Measurements from ENCODE around the gene TRPM1.

TRPM1 gene

DNA sequence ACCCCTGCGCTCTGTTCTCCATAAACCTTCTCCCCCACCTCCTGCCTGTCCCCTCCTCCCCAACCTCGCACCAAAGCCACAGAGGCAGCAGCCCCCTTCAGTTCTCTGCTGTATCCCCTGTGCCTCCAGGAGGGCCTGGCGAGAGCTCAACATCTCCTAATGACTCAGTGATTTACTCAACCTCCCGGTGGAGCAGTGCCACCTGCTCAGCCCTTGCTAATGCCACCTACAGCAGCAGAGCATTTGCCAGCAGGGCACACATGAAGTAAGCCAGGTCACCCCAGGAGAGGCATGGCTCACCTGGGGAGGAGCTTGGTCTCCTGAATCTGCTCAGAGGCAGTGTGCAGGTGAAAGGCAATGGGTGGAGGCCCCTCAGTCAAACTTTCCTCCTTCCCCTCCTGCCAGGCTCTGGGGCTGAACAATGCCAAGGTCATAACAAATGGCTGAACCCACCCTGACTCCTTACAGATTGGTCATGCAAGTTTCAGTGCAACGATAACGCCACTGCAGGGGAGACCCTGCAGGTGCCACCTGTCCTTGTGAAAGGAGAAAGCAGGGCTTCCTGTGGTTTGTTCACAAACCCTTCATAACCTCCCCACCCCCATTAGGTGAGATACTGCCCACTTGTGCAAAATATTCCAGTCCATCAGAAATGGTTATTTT lies 19.8 kb downstream of the TRPM1 start:
- ATAC-seq = no peak

DNA sequence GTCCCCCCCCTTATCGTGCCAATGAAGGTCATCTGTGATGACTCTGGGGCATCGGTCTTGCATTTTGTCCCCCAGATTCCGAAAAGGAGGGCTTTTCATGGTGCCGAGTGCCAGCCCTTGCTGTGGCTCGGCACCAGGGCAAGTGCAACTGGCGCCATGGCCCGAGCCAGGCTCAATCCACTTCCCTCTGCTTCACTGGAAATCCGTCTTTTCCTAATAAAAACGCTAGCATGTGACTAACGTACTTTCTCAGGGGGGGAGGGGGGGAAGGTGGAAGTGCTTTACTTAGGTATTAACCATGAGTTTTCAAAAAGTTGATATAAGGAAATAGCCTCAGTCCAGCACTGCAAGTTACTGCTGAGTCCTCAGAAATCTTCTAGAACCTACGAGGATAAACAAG lies 20.5 kb downstream of the TRPM1 start:
- ATAC-seq = no peak

DNA sequence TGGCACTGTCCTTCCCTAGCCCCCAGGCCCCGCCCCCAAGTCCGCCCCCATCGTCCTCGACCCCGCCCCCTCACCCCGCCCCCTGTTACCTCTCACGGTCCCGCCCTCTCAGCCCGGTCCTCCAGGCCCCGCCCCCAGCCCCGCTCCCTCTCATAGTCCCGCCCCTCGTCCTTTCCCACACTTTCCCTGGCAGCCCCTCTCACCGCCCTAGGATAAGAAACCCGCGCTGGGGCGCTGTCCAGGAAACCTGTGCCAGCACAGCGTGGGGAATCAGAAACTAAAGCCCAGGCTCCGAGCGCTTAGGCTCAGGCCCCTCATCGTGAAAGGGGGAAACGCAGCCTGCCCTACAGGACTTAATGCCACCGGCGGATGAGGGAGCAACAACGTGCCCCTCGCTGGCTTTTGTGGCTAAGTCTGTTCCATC lies 20.9 kb downstream of the TRPM1 start:
- ATAC-seq = no peak

DNA sequence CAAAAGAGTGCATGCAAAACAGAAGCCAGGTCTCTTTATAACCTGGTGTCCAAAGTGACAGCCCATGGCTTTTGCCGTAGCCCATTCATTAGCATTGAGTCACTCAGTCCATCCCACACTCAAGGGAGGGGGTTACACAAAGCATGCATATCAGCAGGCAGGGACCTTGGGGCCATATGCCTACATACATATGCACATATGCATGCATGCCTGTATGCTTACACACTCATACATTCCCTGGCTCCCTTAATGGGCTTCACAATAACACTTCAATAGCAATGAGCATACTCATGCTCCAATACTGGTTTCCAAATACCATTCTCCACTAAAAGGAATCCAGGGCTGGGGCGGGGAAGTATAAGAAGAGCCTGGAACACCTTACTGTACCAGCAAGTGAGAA lies 22.0 kb downstream of the TRPM1 start:
- no peak for ATAC-seq

DNA sequence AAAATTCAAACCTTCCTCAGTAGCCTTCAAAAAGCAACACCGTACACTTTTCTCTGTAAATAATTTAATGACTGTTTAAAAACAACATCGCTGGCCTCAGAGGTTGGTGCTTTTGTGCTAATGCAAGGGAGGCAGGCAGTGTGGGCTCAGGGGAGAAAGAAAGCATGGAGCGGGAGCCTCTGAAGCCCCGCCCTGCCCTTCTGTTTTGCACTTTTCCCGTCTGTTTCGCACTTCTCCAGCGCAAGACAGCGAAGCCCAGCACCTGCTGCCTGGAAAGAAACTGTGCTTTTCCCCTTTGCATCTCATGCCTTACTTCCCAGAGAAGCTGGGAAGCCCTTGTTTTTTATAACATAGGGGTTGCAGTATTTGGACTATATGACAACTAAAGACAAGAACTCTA lies 23.1 kb downstream of the TRPM1 start:
- ATAC-seq = no peak

DNA sequence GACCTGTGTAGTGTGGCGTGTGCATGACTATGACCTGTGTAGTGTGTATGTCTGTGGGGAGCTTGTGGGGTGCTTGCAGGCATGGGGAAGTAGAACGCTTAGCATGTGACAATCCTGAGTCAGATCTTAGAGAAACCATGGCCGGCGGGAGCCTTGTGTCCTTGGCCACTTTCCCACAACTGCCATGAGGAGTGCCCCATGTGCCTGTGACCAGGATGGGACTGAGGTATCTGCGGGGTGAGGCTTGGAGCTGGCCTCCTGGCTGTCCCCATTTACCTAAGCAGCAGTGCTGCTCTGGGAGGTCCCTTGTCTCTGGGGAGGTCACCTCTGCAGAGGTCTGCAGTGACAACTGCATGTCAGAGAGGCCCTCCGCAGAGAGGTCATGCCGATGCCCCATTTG lies 23.6 kb downstream of the TRPM1 start:
- ATAC-seq = no peak

DNA sequence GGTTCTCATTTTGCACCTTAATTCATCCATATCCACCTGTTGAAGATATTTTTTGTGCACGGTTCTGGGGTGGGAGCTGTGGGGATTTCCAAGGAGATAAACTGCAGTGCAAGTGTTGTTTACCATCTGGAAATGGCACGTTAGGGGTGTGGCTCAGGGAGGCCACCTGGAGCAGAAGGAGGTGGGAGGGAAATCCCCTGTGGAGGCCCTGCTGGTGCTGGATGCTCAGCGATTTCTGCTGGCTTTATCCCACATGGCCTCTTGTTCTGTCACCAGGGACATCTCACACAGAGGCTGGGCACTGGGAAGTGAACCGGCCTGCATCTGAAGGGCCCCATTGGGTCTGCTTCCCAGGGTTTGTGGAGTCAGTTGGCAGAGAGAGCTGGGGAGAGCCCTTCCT lies 24.3 kb downstream of the TRPM1 start:
- no peak for ATAC-seq

DNA sequence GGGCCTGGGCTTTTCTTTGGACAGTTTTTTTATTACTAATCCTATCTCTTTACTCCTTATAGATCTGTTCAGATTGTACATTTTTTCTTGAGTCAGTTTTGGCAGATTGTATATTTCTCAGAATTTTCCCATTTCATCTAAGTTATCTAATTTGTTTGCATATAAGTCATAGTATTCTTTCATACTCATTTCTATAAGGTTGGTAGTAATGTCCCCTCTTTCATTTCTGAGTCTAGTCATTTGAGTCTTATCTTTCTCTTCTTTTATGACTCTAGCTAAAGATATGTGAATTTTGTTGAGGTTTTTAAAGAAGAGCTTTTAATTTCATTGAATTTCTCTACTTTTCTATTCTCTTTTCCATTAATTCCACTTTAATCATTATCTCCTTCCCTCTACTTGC lies 27.2 kb downstream of the TRPM1 start:
- no peak for ATAC-seq

DNA sequence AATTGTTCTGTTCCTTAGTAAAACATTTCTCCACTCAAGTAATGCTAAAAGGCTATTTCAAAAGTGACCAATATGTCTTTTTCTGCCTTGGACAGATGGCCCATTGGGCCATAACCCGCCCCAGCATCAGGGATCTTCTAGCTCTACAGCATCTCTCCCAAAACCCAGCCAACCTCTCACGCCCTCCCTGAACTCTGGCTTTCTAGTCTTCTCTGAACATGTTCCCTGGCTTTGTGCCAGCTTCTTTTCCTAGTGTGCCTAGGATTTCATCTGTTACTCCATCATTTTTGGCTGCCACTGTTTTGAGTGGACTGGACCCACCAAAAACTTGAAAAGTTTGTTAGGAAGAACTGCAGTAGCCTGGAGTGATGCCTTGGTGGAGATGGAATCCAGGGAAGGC lies 30.7 kb downstream of the TRPM1 start:
- ATAC-seq = no peak

DNA sequence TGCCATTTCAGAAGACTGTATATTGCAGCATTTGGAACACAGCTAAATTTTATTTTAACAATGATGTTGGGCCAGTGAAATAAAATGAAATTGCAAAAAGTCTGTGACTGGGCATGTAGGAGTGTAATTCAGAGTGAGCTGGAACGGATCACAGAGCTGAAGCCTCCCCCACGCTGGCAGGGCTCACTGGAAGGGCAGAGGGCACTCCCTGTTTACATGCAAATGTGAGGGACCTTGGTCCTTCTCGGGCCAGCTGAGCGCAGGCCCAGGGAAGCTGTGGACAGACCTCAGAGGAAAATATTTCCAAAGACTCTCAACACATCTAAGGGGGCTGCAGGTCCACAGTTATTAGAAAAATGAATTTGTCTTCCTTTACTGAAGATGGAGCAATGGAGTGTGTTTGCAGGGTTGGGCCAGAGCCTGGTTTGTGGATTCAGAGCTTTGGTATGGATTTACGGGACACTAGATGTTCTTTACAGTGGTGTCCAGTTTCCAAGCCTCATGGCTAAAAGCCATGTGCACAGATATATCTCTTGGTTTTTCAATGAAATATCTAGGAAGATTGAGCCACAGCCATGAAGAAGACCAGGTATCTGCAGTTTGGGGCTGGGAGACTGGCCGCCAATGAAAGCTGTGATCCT lies 32.0 kb downstream of the TRPM1 start:
- ATAC-seq = no peak

DNA sequence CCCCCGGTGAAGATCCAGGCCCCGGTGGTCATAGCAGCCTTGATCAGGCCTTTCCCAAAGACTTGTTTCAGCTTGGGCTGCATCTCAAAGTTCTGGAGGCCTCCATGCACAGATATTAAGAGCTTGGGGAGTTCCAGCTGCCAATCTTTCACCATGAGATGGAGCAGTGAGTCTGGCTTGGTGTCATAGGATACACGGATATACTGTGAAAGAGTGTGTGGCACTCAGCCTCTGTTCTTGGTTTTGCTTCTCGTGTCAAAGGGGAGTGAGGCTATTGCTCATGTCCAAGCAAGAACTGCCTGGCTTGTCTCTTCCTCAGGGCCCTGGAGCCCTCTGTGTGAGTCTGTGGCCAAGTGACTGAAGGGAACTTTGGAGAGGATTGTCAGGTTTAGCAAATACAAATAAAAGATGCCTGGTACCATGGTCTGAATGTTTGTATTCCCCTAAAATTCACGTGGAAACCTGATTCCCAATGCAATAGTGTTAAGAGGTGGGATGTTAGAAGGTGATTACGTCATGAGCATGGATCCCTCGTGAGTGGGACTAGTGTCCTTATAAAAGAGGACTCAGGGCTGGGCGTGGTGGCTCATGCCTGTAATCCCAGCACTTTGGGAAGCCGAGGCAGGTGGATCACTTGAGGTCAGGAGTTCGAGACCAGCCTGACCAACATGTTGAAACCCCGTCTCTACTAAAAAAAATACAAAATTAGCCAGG lies 33.5 kb downstream of the TRPM1 start:
- ATAC-seq = no peak

DNA sequence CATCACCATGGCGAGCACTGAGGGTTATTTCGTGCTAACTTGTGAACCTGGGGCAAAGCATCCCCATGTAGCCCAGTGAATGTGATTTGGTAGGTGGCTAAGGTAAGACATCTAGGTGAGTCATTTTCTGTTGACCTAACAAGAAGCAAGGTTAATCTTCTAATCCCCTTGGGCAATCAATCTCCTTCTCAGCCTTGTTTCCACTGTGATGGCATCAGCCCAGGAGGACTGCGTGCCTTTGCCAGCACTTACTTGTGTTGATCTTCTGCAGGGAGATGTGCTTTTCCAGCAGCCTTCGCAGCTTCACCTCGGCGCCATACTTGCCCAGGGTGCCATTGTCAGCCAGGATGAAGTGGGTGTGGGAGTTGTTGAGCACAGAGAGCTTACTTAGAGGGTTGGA lies 35.7 kb downstream of the TRPM1 start:
- ATAC-seq = no peak

DNA sequence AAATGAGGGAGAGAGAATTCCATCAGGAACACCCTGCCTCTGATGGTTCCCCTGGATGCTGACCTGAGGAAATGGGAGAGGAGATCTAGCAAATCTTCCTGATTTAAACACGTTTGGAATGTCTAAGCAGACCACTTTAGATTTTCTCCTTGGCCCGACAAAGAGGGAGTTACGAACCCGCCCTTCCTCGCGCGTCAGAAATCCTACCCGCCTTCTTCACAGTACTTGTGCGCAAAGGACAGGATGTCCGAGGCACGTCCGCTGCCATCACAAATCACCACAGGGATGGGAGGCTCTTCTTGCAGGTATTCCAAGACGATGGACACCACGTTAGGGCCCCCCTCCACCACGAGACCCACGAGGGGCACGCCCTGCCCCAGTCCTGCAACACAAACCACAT lies 38.6 kb downstream of the TRPM1 start:
- no peak for ATAC-seq

DNA sequence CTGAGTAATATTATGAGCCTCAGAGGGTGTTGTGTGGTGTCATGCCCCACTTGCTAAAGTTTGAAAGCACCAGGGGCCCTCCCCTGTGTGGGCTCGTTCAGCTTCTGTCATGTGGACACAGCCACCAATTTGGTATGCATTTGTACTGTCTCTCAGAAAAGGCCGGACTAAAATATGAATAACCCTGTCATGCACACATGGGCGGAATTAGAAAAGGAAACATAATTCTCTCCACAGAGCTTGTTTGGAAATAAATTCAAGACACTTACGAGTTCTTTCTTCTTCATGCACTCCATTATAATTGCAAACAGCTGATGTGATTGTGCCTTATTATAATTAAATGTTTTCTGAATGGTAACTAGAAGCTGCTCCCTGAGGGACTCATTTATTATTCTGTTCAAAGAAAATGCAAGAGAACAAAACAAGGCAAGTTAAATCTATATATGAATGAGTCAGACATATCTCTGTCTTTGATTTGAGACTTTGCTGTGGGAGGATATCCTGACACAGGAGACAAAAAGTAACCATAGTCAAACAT lies 39.1 kb downstream of the TRPM1 start:
- ATAC-seq = peak in 1 of 2 donors; percentile 33

DNA sequence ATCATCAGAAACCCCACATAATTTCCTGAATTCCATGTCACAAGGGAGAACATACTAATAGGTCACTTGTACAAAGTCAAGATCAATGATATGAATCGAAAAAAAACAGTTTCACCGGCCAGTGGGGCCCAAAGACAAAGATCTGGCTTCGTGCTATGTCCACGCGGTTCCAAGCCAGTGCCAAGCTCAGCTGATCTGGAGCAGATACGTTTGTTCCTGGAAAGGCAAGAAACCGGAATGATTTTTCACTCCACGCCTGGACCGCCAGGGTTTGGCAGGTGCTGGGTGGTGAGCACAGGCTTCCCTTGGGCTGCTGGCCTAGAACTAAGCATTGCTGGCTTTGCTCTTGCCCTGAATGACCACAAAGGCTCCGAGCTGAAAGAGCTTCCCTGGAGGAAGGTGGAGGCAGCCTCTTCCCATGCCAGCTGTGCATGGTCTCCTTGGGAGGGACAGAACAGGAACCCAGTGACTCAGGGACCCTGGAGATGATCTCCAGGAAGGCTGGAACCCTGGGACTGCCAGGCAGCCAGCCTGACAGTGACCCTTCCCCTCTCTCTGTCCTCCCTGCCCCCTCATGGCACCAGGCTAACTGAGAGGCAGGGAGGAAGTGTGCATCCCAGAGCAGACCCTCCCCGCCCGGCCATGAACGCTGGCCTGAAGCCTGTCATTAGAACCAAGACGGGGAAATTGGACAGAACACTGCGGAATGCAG lies 40.9 kb downstream of the TRPM1 start:
- no peak for ATAC-seq

DNA sequence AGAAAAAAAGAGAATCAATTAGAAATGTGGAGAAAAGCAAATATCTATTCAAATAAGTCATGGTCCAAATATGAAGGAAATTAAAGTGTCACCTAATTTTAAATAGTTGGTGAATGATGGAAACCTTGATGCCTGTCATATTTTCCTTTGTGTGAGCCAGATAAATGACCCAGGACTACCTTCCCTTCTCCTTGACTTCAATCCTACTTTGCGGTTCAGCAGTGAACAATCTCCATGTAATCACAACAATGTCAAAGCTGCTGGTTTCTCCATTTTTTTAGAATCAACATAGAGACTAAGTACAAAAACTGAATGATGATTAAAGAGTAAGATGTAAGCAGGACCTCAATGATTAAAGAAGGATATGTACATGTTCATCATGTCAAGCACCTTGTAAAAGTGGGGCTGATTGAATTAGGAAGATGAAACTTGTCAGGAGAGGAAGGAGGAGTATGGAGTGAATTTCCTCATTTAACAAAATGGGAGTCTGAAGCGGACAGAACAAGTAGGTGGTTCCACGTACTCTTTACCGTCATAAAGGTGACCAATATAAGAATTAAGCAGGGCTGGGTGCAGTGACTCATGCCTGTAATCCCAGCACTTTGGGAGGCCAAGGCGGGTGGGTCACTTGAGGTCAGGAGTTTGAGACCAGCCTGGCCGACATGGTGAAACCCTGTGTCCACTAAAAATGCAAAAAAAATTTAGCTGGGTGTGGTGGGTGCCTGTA lies 43.1 kb downstream of the TRPM1 start:
- no peak for ATAC-seq

DNA sequence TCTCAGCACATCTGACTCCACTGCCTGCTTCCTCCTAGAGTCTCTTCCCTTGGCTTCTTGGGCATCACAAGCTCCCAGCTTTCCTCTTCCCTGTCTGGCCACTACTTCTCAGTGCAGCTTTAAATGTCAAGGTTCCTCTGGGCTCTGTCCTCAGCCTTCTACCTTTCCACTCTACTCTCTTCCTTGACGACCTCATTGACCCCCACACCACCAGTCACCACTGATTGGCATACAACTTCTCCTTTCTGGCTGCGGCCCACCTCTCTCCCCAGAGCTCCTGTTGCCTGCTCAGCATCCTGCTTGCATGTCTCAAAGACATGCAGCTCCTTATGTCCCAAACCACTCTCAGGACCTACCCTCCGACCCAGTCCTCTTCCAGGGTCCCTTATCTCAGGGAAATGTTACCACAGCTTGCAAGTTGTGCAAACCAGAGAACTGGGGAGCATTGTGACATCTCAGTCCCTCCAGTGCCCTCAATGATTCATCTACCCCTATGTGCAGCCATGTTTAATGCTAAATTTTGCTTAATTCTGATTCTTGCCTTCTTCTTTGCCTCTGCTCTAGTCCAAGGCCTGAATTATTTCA lies 49.9 kb downstream of the TRPM1 start:
- ATAC-seq = no peak

DNA sequence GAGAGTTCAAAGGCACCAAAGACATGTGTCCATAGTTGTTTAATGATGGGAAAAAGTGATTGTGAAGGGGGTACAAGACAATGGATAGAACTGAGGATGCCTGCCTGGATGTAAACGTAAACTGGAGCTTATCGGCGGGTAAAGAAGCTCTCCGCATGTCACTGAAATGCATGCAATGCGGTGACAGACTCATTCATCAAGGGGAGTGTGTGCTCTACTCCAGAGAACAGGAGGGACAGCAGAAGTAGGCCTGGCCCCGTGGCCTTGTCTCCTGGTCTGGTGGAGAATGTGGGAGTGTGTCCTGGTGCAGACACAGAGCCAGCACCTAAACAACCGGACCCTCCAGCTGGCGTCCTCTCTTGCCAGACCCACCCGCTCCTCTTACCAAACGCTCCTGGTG lies 50.6 kb downstream of the TRPM1 start:
- ATAC-seq = no peak

DNA sequence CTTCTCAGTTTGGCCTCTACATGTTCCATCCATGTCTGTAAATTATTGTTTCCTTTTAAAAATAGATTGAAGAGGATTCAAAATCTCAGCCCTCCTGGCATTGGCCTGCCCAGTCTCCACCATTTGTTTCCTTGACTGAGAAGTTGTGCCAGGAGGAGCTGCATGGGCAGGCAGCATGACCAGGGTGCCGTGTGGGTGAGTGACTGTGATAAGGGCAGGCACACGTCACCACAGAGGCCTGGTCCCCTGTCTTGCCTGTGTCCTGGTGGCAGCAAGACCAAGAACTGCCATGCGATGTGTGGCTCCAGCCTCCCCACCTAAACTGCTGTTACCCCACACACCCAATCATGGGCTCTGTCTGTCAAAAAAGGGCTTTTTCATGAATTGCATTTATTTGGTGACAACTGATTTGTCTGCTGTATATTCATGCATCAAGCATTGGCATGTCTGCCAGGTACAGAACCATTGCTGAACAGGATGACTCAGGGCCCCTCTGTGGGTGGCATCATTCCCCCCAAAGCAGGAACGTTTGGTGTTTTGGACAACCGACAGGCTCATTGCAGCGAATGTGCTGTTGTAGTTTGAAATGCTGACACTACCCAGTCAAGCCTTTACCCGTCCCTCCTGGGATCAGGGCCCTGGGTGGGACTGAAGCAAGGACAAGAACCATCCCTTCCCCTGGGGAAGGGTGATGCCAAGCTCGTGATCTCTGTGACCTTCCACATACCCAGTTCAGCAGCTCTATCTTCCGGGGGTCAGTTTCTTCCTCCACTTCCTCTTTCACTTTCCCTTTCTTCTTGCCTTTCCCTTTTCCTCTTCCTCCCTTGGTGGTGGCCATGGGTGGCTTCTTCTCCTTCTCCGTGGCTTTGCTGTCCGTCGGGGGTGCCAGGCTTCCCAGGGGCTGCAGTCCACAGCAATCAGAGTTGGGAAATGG lies 51.6 kb downstream of the TRPM1 start:
- ATAC-seq = peak in 1 of 2 donors; percentile 13

DNA sequence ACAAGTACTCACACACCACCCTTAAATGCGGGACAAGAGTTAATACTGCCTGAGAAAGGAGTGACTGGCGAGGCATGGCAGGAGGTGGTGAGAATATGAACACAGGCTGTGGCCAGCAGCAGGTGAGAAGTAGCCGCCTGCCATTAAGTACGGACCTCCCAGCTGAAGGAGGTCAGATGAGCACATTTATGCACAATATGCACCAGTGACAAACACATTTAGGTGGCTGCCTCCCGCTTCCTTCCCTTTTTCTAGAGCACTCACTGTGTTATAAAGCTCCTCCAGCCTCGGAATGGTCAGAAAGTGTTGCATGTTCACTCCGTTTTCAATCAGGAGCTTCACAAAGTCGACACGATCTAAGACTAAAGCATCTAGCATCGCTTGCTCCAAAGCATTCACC lies 52.4 kb downstream of the TRPM1 start:
- ATAC-seq = no peak

DNA sequence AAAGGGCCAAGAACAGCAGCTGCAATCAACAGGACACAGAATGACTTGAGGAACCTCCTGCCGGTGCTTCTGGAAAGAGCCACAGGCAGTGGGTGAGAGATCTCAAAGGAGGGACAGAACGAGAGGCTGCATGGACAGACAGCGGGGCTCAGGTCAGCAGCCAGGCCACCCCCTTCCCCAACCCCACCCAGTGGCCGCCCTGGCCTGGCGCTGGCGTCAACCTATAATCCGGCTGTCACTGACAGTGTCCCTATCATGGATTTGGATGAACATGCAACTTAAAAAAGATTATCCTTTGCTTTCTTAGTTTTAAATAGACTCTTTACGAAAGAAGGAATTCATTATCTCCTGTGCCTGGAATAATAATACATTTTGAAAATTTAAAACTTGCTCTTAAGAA lies 54.1 kb downstream of the TRPM1 start:
- ATAC-seq = no peak

Measured in activated CD4-positive, CD25-positive, alpha-beta regulatory T cell treated with anti-CD3 and anti-CD28 coated beads, Interleukin-2, amount 50 U/mL, for 24 hours (primary cell).